Measurements from ENCODE around the gene PCGF5. TPM values are rescaled to one million over a fixed set of nuclear protein-coding genes. Genes with fewer than 3 reads are reported as not detected.

PCGF5 gene
- total and polyA plus RNA-seq, 10 of the 15 experiments (the other 5 are each of a cell fraction or from before 2014, with no cell fraction given) = 33.2 to 79.7 (median 50.7) TPM

DNA sequence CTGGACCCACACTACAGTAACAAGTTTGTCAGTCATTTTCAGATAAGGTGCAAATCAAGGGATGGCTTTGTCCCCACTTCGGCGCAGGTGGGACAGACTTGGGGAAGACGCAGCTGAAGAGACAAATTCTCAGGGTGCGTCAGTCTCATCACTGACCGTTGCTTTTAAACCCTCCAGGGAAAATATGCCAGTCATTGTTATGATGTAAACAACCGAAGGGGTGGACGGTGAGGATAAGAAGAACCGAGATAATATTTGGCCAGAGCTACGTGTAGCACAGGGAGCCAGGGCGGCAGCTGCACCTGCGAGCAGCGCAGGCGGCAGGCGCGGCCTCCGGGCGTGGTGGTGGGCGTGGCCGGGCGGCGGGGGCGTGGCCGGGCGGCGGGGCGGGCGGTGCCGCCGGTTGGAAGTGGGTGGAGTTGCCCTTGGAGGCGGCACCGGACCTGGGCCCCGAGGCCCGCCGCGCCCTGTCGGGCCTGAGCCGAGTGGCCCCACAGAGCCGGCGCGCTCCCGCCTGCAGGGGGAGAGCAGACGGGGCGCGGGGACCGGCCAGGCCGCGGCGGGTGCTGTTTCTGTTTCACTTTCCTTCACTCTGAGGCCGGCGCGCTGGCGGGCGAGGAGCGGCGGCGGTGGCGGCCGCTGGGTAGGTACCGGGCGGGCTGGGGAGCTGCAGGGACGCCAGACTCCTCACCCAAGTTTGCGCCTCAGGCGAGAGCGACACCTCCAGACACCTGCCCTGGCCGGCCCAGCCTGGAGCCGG lies at the start of gene PCGF5 (continued):
- TF ChIP-seq NFIC (IDR thresholded peaks at IDR 0.05; ENCODE audit: low read depth, low read length) = no peak
- TF ChIP-seq, protein P1, sequence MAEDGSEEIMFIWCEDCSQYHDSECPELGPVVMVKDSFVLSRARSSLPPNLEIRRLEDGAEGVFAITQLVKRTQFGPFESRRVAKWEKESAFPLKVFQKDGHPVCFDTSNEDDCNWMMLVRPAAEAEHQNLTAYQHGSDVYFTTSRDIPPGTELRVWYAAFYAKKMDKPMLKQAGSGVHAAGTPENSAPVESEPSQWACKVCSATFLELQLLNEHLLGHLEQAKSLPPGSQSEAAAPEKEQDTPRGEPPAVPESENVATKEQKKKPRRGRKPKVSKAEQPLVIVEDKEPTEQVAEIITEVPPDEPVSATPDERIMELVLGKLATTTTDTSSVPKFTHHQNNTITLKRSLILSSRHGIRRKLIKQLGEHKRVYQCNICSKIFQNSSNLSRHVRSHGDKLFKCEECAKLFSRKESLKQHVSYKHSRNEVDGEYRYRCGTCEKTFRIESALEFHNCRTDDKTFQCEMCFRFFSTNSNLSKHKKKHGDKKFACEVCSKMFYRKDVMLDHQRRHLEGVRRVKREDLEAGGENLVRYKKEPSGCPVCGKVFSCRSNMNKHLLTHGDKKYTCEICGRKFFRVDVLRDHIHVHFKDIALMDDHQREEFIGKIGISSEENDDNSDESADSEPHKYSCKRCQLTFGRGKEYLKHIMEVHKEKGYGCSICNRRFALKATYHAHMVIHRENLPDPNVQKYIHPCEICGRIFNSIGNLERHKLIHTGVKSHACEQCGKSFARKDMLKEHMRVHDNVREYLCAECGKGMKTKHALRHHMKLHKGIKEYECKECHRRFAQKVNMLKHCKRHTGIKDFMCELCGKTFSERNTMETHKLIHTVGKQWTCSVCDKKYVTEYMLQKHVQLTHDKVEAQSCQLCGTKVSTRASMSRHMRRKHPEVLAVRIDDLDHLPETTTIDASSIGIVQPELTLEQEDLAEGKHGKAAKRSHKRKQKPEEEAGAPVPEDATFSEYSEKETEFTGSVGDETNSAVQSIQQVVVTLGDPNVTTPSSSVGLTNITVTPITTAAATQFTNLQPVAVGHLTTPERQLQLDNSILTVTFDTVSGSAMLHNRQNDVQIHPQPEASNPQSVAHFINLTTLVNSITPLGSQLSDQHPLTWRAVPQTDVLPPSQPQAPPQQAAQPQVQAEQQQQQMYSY (CRISPR knock-in tag; IDR thresholded peaks at IDR 0.05) = no peak
- TF ChIP-seq SP1 (IDR thresholded peaks at IDR 0.05; ENCODE audit: low read depth, low read length) = no peak
- TF ChIP-seq SMARCA5 (IDR thresholded peaks at IDR 0.05) = peak; percentile 78
- no peak for TF ChIP-seq ETV6 (conservative IDR thresholded peaks at IDR 0.05 in 1 of 2, IDR thresholded peaks at IDR 0.05 in 1 of 2; ENCODE audit: borderline replicate concordance in 1 of 2, low read depth in 1 of 2)
- no peak for TF ChIP-seq RAD51 (IDR thresholded peaks at IDR 0.05)
- no peak; the same call in 1 of the 2 replicates for TF ChIP-seq HCFC1 (IDR thresholded peaks at IDR 0.05; ENCODE audit: low read length)
- no peak for TF ChIP-seq ZSCAN29 (IDR thresholded peaks at IDR 0.05)
- TF ChIP-seq, protein P2, sequence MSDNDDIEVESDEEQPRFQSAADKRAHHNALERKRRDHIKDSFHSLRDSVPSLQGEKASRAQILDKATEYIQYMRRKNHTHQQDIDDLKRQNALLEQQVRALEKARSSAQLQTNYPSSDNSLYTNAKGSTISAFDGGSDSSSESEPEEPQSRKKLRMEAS (IDR thresholded peaks at IDR 0.05; ENCODE audit: low read depth, low read length) = no peak
- TF ChIP-seq, protein P3, sequence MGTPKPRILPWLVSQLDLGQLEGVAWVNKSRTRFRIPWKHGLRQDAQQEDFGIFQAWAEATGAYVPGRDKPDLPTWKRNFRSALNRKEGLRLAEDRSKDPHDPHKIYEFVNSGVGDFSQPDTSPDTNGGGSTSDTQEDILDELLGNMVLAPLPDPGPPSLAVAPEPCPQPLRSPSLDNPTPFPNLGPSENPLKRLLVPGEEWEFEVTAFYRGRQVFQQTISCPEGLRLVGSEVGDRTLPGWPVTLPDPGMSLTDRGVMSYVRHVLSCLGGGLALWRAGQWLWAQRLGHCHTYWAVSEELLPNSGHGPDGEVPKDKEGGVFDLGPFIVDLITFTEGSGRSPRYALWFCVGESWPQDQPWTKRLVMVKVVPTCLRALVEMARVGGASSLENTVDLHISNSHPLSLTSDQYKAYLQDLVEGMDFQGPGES (IDR thresholded peaks at IDR 0.05) = no peak
- TF ChIP-seq NR2C2 (IDR thresholded peaks at IDR 0.05; ENCODE audit: borderline replicate concordance, control insufficient read depth, insufficient read length, low read depth) = no peak
- TF ChIP-seq SREBF2 (IDR thresholded peaks at IDR 0.05; ENCODE audit: low read length) = no peak
- TF ChIP-seq, protein P4, sequence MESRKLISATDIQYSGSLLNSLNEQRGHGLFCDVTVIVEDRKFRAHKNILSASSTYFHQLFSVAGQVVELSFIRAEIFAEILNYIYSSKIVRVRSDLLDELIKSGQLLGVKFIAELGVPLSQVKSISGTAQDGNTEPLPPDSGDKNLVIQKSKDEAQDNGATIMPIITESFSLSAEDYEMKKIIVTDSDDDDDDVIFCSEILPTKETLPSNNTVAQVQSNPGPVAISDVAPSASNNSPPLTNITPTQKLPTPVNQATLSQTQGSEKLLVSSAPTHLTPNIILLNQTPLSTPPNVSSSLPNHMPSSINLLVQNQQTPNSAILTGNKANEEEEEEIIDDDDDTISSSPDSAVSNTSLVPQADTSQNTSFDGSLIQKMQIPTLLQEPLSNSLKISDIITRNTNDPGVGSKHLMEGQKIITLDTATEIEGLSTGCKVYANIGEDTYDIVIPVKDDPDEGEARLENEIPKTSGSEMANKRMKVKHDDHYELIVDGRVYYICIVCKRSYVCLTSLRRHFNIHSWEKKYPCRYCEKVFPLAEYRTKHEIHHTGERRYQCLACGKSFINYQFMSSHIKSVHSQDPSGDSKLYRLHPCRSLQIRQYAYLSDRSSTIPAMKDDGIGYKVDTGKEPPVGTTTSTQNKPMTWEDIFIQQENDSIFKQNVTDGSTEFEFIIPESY (IDR thresholded peaks at IDR 0.05) = no peak
- peak; percentile 38; the same call in 1 of the 2 replicates for TF ChIP-seq CREB1 (IDR thresholded peaks at IDR 0.05; ENCODE audit: low read depth)
- TF ChIP-seq, protein P5, sequence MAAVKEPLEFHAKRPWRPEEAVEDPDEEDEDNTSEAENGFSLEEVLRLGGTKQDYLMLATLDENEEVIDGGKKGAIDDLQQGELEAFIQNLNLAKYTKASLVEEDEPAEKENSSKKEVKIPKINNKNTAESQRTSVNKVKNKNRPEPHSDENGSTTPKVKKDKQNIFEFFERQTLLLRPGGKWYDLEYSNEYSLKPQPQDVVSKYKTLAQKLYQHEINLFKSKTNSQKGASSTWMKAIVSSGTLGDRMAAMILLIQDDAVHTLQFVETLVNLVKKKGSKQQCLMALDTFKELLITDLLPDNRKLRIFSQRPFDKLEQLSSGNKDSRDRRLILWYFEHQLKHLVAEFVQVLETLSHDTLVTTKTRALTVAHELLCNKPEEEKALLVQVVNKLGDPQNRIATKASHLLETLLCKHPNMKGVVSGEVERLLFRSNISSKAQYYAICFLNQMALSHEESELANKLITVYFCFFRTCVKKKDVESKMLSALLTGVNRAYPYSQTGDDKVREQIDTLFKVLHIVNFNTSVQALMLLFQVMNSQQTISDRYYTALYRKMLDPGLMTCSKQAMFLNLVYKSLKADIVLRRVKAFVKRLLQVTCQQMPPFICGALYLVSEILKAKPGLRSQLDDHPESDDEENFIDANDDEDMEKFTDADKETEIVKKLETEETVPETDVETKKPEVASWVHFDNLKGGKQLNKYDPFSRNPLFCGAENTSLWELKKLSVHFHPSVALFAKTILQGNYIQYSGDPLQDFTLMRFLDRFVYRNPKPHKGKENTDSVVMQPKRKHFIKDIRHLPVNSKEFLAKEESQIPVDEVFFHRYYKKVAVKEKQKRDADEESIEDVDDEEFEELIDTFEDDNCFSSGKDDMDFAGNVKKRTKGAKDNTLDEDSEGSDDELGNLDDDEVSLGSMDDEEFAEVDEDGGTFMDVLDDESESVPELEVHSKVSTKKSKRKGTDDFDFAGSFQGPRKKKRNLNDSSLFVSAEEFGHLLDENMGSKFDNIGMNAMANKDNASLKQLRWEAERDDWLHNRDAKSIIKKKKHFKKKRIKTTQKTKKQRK (IDR thresholded peaks at IDR 0.05; ENCODE audit: low read depth, low read length) = no peak
- TF ChIP-seq YBX1 (IDR thresholded peaks at IDR 0.05) = no peak
- TF ChIP-seq, protein P6, sequence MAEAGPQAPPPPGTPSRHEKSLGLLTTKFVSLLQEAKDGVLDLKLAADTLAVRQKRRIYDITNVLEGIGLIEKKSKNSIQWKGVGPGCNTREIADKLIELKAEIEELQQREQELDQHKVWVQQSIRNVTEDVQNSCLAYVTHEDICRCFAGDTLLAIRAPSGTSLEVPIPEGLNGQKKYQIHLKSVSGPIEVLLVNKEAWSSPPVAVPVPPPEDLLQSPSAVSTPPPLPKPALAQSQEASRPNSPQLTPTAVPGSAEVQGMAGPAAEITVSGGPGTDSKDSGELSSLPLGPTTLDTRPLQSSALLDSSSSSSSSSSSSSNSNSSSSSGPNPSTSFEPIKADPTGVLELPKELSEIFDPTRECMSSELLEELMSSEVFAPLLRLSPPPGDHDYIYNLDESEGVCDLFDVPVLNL (IDR thresholded peaks at IDR 0.05; ENCODE audit: low read depth, low read length) = no peak
- TF ChIP-seq STAT1 (conservative IDR thresholded peaks at IDR 0.05) = no peak

Data from GM12878 (cell line).